GM18873 (cell line): ENCODE measurements around the gene TSC22D3.

Experiments used
- ATAC-seq: cut with Tn5 transposase; IDR thresholded peaks from one replicate; pipeline ENCODE4 v1.9.1; 2021; ENCODE audit warnings: mild to moderate bottlenecking, moderate library complexity, moderate number of reproducible peaks; ENCODE audit not compliant: unreplicated experiment, low FRiP score

Gene TSC22D3

DNA sequence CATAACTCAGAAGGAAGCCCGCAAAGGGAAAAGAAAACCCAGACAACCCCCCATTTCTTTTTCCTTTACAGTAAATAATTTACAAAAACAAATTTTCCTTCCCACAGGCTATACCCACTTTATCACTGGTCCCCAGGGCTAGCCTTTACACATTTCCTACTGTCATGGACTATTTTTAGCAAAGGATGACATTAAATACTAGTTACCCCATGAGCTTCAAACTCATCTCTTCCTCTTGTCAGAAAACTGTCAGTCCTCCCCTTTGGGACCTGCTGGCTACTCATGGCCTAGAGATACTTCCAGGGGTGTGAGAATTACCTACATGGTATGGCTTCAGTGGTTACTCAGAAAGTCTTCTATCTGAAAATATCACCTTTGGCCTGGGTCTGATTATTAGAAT lies 11.9 kb downstream of the TSC22D3 start:
- ATAC-seq = no peak

DNA sequence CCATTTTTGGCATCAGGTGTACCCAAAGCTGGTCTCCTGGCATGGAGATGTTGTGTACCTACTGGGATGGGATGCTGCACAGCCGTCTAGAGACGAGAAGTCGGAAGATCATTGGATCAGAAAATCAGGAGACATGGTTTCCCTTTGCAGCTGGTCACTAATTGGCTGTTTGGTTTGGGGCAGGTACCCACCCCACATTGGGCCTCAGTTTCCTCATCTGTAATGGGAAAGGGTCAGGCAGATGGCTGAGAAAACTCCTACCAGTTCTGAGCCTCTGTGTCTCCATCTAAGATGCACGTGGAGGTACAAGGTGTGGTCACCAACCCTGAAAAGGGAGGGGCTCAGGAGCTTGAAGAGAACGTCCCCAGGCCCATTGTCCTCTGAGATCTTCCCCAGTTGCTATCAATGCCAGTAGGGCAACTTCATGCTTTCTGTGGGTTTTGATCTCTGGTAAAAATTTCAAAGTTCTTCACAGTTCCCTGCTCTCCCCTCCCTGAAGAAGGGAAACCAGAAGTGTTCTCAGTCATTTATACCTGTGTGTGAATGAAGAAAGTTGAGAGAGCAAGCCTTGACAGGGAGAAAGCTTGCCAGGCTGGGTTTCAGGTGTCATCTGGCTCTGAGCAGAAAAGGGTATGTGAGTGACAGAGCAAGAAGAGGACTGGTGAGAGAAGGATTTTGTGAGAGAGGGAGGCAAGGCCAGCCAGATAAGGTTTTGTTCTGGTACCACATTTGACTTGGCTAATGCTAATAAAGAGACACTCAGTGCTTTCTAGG lies 15.1 kb downstream of the TSC22D3 start:
- no peak for ATAC-seq

DNA sequence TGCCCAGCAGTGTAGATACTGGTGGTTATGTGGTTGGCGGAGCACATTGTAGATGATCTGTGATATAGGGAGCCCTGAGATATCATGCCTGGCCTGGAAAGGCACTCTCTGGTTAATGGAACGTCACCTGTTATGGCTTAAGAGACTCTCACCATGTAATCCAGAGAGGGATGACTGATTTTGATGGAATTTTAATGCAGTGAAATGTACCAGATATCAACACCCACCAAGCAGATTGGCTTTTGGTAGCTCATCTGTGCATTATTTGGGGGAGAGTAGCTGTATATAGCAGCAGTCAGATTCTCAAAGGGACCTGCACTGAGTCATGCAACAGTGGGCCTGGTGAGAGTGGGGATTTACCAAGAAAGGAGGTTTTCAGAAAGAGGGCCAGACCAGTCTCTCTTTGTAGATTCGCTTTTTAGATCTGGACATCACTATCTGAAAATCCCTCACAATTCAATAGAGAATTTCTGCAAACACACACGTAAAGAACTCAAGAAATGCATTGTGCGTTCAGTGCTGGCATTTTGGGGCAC lies 17.3 kb downstream of the TSC22D3 start:
- no peak for ATAC-seq

DNA sequence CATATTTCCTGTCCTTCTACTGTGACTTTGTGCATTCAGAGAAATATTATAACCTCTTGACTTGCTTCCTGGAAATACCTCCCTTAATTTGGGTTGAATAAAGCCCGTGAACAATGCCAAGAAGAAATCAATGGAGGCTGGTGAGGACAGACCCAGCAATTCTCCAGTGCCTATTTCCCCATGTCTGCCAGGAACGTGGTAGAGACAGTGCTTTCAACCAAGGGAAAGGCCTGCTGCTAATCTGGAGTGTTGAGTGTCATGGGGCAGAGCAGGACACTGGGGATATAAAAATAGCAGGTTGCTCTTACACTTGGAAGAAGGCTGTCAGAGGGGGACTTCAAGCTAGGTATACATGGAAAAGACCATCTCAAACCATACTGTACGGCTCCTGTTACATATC lies 19.9 kb downstream of the TSC22D3 start:
- no peak for ATAC-seq

DNA sequence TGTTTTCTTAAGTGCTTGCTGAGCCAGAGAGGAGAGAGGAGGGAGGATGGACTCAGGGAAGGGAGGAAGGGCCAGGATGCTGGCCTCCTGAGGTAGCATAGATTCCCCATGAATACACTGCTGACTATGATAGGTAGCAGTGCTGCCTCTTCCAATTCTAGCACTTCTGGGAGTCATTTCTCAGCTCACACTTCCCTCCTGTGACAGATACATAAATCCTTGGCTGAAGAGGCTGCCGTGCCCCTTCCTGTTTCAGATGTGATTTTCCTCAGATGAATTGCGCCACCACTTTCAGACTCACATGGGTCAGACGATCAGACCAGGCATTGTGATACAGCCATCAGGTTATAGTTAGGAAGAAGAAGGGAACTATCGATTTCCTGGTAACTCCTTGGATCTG lies 22.4 kb downstream of the TSC22D3 start:
- ATAC-seq = no peak

DNA sequence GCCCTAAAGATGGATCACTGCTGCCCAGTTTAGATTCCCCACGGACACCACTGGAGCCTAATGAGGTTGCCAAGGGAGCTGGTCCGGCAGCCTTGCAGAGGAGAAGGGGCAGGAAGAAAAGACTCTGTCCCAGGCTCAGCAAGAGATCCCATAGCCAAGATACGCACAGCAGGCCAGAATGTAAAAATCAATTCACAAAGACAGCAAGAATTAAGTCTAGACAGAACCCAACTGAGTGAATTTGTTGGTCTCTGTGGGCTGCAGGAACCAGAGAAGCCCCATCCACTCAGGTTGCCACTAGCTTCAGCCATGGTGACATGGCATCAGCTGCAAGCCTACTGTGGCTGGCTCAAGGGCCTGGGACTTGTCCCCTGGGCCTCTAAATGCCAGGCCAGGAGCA lies 22.9 kb downstream of the TSC22D3 start:
- no peak for ATAC-seq

DNA sequence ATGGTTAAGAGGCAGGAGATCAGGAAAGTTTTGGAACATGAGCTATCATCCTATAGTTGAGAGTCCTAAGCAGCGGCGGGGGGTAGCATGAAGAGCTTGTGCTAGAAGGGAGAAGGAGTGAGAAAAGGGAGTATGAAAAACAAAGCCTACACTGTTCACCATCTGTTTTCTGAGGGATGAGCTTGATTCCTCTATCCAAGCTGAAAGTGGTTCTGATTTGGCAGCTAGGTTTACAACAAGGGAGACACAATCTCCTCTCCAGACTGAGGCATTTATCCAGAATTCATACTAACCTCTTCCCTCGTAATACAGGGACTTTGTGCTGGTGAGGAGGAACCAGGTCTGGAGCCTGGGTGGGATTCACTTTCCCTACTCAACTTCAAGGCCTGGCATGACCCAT lies 23.5 kb downstream of the TSC22D3 start:
- ATAC-seq = no peak

DNA sequence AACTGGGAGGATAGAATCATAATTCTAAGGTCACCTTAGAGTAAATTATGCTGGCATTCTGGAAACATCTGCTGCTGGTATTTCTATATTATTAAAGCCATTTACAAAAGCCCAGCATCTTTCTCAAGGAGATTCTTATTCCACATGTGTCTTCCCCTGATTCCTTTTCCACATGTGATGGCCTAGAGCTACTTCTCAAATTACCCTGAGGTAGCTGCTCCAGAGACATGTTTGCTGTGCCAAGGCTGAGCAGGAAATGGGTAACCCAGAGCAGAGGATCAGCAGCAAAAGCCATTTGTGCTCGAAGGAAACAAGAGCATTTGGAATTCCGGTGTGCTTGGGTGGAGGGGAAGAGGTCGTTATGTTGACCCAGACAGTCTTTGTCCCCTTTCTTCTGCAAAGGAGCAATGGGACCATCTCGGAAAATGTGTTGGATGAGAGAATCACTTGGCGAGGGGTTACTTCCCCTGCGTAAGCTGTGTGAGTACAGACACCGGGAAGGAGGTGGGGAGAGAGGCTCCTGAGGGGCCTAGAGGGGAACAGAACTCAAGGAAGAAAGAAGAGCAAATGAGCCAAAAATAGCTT lies 24.6 kb downstream of the TSC22D3 start:
- no peak for ATAC-seq

DNA sequence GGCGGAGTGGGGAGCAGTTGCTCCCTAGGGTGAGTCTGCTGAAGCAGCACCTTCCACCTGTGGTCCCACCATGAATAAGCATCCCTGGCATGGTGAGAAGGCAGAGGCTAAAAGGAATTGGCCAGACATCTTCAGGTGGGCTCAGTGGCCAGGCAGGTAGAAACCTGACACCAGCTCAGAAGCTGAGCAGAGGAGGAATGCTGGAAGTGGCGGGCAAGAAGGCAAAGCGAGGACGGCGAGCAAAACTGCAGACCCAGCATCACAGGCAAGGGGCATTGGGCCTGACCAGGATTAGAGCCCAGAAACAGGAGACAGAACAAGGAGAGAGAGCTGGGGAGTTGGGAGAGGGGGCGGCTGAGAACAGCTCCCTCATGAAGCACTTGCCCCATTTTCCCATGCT lies 25.3 kb downstream of the TSC22D3 start:
- no peak for ATAC-seq

DNA sequence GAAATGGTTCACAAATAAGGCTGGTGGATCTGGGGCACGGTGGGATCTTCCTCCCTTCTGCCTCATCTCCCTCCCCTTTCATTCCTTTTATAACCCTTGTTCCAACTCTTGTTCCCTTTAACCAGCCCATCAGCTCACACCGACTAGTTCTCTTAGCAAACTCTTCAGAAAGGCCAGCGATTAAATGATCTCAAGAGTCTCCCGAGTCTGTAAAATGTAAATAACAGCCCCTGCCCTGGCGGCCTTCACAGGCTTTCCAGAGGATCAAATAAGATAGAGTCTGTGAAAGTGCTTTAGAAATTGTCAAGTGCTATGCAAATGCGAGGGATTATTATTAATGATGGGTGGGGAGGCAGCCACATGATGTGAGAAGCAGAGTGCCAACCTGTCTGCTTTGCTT lies 27.1 kb downstream of the TSC22D3 start:
- no peak for ATAC-seq

DNA sequence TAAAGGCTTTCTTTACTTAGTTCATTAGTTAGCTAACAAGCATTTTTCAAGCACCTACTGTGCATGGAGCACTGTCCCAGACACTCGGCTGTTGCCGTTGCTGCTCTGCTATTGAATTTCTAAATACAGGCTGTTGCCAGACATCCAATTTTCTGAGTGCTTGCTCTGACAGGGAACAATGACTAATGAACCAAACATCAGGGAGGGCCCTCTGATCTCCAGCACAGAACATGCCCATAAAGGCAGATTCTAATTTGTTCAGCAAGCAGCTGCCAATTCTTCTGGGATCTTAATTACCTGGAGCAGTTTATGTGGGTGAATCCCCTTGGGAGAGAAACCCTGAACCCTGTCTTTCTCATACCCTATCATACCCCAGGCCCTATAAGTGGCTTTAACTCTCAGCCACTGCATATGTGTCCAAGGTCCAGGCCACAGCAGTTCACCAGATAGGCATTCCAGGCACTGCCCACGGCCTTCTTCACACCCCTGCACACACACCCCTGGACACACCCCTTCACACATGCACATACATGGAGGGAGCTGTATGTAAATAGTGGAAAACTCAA lies 27.9 kb downstream of the TSC22D3 start:
- ATAC-seq = no peak

DNA sequence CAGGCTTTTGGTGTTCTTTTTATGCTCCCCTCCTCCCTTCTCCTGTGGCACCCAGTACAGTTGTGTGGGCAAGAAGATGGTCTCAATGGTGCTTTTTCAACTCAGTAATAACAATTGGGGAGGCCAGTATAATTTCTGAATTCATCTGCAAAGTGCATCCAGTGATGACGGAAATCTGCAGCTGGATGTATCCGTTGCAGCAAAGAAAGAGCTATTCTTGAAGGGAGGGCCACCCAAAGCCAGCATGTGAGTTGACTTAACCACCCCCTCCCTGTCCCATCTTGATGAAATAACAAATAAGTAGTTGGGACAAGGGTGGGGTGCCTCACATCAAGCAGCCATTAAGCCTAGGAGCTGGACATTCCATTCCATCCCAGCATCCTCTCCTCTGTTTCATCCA lies 30.7 kb downstream of the TSC22D3 start:
- ATAC-seq = no peak

DNA sequence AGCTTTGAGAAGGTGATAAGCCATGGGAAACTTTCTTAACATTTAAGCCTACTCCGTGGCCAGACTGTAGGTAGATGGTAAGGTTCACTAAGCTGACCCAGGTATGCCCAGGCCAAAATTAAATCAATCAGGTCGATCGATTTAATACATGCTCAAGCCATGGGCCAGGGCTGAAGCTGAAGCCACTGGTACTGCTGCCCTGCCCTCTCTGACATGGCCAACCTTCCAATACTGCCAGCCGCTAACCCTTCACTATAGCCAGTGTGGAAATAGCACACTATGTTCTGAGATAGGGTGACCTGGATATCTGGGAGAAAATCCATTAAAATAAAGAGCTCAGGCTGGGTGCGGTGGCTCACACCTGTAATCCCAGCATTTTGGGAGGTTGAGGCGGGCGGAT lies 31.6 kb downstream of the TSC22D3 start:
- ATAC-seq = no peak

DNA sequence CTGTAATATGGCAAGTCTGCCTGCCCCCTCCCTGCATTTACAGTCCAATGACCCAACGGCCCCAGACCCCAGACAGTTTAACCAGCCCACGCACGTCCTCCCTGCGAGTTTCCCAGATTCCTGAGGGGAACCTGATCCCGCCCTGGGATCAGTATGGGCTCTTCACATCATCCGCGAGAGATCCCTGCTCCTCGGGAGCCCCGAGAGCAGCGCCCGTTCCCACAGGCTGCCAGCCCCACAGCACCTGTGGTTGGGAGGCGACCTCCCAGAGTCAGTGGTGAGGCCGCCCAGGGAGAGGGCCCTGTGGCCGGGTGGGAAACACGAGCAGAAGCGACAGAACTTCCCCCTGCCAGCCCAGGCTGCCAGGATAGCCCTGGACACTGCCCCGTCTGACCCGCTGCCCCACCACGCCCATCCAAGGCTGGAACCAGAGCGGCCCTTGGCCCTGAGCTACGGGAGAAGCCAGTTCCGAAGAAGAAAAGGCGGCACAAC lies 32.8 kb downstream of the TSC22D3 start:
- ATAC-seq = no peak

DNA sequence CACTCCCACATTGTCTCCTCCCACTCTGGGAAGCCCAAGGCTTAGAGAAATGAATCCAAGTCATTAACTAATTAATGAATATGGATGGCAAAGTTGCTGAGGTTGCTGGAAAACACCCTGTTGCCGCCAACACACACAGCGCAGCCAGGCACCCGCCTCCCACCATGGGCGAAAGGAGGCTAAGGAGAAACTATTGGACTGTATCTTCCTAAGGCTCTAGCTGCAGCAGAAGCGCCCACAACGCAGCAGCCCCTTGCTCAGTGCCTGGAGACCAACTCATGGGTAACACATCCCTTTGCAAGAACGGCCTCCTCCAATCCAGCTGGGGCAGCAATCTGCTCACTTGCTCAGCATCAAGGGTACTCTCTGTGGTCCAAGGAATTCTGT lies 34.2 kb downstream of the TSC22D3 start:
- no peak for ATAC-seq

DNA sequence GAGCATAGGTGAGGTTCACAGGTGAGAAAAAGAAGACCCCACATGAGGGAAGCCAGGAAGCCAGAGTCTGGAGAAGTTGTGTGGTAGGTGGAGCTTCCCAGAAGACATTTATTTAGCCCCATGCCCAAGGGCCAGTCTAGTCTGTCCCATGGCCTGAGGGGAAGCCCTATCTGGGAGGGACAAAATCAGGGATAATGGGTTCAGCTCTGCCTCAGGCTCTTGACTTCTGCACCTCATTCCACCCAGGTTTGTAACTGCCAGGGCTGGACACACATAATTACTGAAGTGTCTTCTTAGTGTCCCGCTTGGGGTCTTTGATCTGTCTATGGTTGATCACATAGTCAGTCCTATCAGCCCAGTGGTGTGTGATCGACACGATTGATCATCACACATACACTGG lies 36.0 kb downstream of the TSC22D3 start:
- ATAC-seq = no peak

DNA sequence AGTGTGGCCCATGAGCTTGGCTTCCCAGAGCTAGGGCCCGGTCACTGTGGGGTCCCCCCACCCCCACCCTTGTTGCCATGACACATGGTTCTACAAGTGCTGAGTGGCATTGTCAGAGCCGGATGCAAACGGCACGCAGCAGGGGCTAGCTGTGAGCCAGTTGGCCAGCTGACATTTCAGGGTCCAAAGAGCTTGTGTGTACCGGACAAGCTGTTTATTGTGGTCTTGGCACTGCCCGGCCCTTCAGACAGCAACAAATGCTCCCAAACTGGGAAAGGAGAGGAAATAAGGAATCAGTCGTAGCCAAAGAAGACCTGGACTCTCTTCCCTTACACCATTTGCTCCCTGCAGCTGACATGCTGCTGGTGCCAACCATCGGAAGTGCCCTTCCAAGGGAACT lies 36.8 kb downstream of the TSC22D3 start:
- ATAC-seq = no peak

DNA sequence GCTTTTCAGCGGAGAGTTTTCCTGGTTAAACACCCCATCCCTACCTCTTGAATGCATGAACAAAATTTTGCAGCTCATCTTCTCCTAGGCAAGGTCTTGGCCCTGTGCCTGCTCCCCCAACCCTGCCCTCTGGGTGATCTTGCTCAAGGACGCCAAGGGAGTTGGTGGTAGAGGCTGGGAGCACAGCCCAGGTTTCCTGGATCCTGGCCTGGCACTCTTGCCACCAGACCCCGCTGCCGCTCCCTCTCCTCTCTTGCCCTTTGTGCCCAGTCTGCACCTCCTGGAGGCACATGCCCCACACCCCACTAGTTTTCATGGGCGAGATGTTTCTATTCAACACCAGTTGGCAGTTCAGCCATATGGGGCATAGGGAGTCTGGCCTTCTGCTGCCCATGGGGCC lies 37.3 kb downstream of the TSC22D3 start:
- ATAC-seq = no peak

DNA sequence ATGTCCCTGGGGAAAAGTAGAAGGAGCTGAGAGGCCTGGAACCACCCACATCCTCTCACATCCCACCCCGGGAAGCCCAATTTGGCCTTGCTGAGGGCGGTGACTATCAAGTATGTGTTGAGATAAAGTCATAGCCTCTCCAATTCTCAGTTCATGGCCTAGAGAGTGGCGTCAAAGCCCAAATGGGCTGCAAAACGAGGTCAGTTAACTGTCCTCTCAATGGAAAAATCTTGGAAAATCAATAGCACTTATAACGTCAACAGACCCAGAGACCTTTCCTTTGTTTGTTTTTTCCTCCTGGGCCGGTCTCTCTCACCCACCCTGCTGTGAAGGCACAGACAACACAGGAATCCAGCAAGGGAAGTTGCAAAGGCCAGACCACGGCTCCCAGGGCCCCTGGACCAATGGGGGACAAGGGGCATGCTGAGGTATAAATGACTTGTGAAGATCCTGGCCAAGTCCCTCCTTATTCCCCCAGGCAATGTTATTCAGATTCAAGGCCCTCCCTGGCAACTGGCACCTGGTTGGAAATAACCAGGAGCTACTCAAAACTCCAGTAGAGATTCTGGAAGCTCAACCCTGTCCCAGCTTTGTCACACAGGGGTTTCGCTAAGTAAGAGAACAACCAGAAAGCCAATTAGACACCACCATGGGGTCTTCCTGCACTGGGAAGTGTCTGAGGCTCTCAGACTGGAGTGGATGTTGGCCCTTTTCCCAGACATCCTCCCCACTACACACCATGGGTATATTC lies 38.6 kb downstream of the TSC22D3 start:
- no peak for ATAC-seq

DNA sequence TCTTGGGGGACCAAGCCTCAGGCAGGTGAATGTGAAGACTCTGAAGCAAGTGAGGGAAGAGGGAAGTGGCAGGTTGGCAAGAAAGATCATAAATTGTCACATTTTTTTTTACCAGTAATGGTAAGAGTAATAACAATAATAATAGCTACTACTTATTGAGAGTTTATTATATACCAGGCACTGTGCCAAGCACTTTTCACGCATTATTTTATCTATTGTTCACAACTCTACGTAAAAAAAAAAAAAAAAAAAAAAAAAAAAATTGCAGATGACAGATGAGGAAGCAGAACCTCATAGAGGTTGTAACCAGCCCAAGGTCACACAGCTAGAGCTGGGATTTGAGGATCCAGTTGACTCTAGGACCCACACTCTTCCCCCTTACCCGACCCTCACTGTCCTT lies 40.9 kb downstream of the TSC22D3 start:
- ATAC-seq = no peak

DNA sequence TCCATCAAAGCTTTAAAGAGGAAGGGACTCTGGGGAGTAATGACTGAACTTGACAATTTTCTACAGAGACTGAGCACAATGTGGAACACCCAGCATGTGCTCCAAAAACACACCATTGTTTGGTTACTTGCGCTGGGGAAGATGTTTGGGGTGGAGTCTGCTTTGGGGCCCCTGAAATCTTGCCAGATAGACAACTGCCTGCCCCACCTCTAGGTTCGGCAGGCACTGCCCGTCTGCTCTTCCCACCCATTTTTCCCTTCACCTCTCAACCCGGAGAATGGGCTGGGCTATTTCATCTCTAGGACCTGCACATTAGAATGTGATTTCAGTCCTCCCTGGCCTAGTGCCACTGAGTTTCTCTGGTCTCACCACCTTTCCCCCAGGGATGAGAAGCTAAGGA lies 41.9 kb downstream of the TSC22D3 start:
- no peak for ATAC-seq
